ENCODE measurements around the gene APOBEC2. TPM values are rescaled to one million over a fixed set of nuclear protein-coding genes. Genes with fewer than 3 reads are reported as not detected.

APOBEC2 gene
- total and polyA plus RNA-seq, 9 of the 15 experiments (the other 6 are each of a cell fraction or from before 2014, with no cell fraction given) = 0.25 to 1.6 TPM; not detected in 7

- TF ChIP-seq FOSL1 (tag; conservative IDR thresholded peaks at IDR 0.05) (0 out of 2 replicates have a peak, but pooled peaks have one; percentile 31), LEF1 (IDR thresholded peaks at IDR 0.05) (no peak), SMARCB1 (IDR thresholded peaks at IDR 0.05; ENCODE audit: insufficient read length, low read depth) (no peak), CEBPG (CRISPR knock-in tag; IDR thresholded peaks at IDR 0.05) (no peak), CEBPG (tag; conservative IDR thresholded peaks at IDR 0.05 in 1 of 2, IDR thresholded peaks at IDR 0.05 in 1 of 2) (no peak), SMC3 (conservative IDR thresholded peaks at IDR 0.05; ENCODE audit: insufficient read depth, low read depth, low read length) (peak; percentile 63; the same call in 1 of the 2 replicates), KAT7 (CRISPR knock-in tag; IDR thresholded peaks at IDR 0.05; ENCODE audit: borderline replicate concordance) (no peak), HDAC6 (IDR thresholded peaks at IDR 0.05; ENCODE audit: low read depth, low read length) (no peak), FOXA1 (IDR thresholded peaks at IDR 0.05; ENCODE audit: borderline replicate concordance) (no peak), SREBF1 (IDR thresholded peaks at IDR 0.05; ENCODE audit: borderline replicate concordance, low read depth, low read length) (no peak)
- TF ChIP-seq, protein P1, sequence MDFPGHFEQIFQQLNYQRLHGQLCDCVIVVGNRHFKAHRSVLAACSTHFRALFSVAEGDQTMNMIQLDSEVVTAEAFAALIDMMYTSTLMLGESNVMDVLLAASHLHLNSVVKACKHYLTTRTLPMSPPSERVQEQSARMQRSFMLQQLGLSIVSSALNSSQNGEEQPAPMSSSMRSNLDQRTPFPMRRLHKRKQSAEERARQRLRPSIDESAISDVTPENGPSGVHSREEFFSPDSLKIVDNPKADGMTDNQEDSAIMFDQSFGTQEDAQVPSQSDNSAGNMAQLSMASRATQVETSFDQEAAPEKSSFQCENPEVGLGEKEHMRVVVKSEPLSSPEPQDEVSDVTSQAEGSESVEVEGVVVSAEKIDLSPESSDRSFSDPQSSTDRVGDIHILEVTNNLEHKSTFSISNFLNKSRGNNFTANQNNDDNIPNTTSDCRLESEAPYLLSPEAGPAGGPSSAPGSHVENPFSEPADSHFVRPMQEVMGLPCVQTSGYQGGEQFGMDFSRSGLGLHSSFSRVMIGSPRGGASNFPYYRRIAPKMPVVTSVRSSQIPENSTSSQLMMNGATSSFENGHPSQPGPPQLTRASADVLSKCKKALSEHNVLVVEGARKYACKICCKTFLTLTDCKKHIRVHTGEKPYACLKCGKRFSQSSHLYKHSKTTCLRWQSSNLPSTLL (IDR thresholded peaks at IDR 0.05) = no peak
Observed at GRCh38 chr6:41039060-41039998, 13.7 kb upstream of the APOBEC2 start, which contains the start of gene UNC5CL (continued).

All from K562 (cell line).